Upper lobe of right lung (tissue), 1 donor: Measurements from ENCODE around the gene RASA1. TPM values are rescaled to one million over a fixed set of nuclear protein-coding genes. Genes with fewer than 3 reads are reported as not detected.
A peak's percentile ranks its signal among the peaks of the same experiment; 100 is the strongest.

ENCODE experiments used
- ATAC-seq: fragments of 200-7000 bp; cut with Tn5 transposase; one replicate; pipeline ENCODE4 v1.9.1; 2020; ENCODE audit warnings: mild to moderate bottlenecking, moderate library complexity
- DNase-seq: peaks from one replicate; pipeline ENCODE4 v3.0.0-alpha.2; 2020
- H3K27ac ChIP-seq: fragments of 200-600 bp; one replicate; pipeline ENCODE4 v1.8.0; 2022
- H3K27me3 ChIP-seq: fragments of 200-600 bp; one replicate; pipeline ENCODE4 v1.8.0; 2022; ENCODE audit warnings: mild to moderate bottlenecking
- H3K36me3 ChIP-seq: fragments of 200-600 bp; one replicate; pipeline ENCODE4 v1.8.0; 2022
- H3K4me1 ChIP-seq: fragments of 200-600 bp; one replicate; pipeline ENCODE4 v1.8.0; 2022
- H3K4me3 ChIP-seq: fragments of 200-600 bp; one replicate; pipeline ENCODE4 v1.8.0; 2022; ENCODE audit warnings: mild to moderate bottlenecking
- H3K9me3 ChIP-seq: fragments of 200-600 bp; one replicate; pipeline ENCODE4 v1.8.0; 2022
- intact Hi-C: fragments of 100-400 bp; cut with DNase I; formaldehyde crosslinking; loops from one replicate; pipeline ENCODE4 v1.11.0; 2022
- total RNA-seq: library from RNA; stranded (reverse); fragmentation: NEBNext Ultra II Directional; extraction: Animal tissue kit (Norgen Biotek cat#: 25700); gene quantifications from one replicate; pipeline ENCODE4 v1.2.1, GENCODE V29; 2021
- TF ChIP-seq, protein P1 (sequence below): fragments of 200-600 bp; IDR thresholded peaks from one replicate; pipeline ENCODE4 v1.8.0; 2022; ENCODE audit warnings: antibody characterized with exemption
- donor health status: DM: no; HTN: yes; CAD: no; lungs with severe emphysema.

Gene RASA1
- total RNA-seq, 1 donor from 2014 or later: 28.5 TPM

DNA sequence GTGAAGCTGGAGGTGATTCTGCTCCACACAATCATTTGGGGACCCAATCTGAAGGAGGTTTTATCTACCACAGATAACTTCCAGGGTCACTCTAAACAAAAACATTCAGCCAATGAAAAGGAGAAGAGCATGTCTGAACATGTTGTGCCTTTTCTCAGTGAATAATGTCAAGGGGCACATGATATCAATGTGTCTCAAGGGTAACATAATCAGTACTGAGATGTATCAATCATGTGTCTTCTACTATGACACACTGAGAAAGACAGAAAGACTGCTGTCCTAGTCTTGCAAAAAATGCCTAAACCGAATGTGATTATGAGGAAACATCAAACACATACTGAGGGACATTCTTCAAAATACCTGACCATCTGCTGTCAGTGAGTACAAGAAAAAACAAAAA, 25.4 kb upstream of the RASA1 start:
- no peak overlapping the region for H3K4me3 ChIP-seq
- no peaks in the 10 kb centered on the region for H3K9me3 ChIP-seq
- TF ChIP-seq, protein P1, sequence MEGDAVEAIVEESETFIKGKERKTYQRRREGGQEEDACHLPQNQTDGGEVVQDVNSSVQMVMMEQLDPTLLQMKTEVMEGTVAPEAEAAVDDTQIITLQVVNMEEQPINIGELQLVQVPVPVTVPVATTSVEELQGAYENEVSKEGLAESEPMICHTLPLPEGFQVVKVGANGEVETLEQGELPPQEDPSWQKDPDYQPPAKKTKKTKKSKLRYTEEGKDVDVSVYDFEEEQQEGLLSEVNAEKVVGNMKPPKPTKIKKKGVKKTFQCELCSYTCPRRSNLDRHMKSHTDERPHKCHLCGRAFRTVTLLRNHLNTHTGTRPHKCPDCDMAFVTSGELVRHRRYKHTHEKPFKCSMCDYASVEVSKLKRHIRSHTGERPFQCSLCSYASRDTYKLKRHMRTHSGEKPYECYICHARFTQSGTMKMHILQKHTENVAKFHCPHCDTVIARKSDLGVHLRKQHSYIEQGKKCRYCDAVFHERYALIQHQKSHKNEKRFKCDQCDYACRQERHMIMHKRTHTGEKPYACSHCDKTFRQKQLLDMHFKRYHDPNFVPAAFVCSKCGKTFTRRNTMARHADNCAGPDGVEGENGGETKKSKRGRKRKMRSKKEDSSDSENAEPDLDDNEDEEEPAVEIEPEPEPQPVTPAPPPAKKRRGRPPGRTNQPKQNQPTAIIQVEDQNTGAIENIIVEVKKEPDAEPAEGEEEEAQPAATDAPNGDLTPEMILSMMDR: no peak
- H3K27me3 ChIP-seq: no peaks in the 10 kb centered on the region
- peak overlapping the region; percentile 38 for H3K27ac ChIP-seq
- DNase-seq: no peak
- H3K36me3 ChIP-seq: no peaks in the 10 kb centered on the region
- intact Hi-C loops: no loop called here
- ATAC-seq: peak; percentile 74
- H3K4me1 ChIP-seq: no peaks in the 10 kb centered on the region

DNA sequence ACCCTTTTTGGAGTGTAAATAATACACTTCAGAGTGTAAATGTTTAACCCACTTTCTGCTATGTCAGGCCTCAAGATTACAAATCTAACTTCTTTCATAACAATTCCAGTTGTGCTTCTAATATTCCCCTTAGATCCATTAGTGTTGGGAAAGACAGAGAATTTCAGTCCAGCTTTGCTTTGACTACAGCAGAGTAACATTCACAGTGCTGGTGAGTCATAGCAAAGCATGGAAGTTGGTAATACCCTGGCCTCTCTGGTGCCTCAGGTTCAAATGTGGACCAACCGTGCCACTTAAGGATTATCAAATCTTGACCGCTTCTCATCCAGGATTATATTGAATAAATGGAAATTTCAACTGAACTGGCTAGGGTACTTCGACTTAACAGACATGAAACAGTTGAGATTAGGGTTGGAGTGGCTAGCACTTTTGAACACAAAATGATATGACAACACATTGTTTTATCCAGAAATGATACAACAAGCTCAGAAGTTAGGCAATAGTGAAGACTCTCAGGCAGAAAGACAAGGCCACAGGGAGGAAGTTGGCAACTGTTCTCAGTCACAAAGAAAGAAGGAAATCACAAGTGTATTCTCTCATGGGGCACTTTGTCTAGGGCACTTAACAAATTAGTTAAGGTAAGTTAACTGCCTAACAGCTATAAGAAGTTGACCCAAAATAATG, 24.4 kb upstream of the RASA1 start:
- H3K4me1 ChIP-seq: no peaks in the 10 kb centered on the region
- H3K27me3 ChIP-seq: no peaks in the 10 kb centered on the region
- DNase-seq (no peak), ATAC-seq (peak; percentile 85)
- no peak overlapping the region for H3K4me3 ChIP-seq
- intact Hi-C loops: no loop called here
- H3K9me3 ChIP-seq: no peaks in the 10 kb centered on the region
- no peaks in the 10 kb centered on the region for H3K36me3 ChIP-seq
- H3K27ac ChIP-seq: peak overlapping the region; percentile 48
- TF ChIP-seq, protein P1: no peak

DNA sequence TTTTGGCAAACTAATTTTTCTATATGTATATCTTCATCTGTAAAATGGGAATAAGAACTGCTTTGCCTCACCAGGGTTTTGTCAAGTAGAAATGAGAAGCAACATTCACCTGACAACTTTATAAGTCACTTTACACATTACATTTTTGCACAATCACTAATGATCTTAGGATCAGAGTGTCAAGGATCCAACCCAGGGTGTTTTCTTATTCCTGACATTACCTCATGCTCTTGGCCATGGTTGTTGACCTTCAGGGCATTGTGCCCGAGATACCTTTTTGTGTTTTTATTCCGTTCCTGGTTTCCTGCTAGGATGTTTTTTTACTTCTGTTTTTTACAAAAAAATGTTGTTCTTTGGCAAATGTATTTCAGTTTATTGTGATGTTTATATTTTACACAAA, 22.2 kb upstream of the RASA1 start:
- H3K36me3 ChIP-seq: no peaks in the 10 kb centered on the region
- no peaks in the 10 kb centered on the region for H3K4me1 ChIP-seq
- intact Hi-C loops: no loop called here
- TF ChIP-seq, protein P1: no peak
- no peak for DNase-seq
- H3K27me3 ChIP-seq: no peaks in the 10 kb centered on the region
- no peaks in the 10 kb centered on the region for H3K9me3 ChIP-seq
- H3K4me3 ChIP-seq: no peak overlapping the region
- ATAC-seq: no peak
- no peak overlapping the region for H3K27ac ChIP-seq

DNA sequence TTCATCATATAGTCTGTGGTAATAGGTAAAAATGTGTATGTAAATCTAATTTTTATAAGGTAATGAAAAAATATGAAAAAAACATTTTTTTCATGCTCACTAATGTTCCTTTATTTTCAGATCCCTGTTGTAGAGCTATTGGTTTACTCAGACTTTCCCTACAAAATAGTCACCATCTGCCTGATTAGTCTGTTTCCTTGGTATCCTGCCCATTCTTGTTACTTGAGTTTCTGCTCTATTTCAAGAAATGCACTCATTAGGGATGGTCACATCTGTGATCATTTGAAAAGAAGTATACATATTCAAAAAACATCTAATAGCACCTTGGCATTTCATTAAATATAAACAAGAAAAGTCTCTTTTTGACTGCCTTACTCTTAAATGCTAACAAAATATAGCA, 21.6 kb upstream of the RASA1 start:
- TF ChIP-seq, protein P1: no peak
- Histone ChIP-seq H3K4me1 (no peaks in the 10 kb centered on the region), H3K27me3 (no peaks in the 10 kb centered on the region), H3K9me3 (no peaks in the 10 kb centered on the region), H3K36me3 (no peaks in the 10 kb centered on the region), H3K27ac (no peak overlapping the region), H3K4me3 (no peak overlapping the region)
- intact Hi-C loops: no loop called here
- DNase-seq: no peak
- no peak for ATAC-seq

DNA sequence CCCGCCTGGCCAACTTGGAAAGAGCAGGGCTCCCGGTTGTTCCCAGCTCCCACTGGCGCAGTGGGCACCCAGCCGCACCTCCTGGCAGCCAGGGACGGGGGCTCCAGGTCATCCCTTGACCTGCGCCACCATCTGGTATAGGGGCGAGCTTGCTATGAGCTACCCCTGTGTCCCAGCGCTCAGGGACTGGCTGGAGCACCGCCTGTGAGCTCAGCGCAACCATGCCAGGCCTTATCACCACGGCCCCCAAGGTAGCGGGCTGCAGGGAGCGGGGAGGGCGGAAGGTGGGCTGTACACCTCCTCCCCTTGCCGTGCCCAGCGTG, 15.4 kb upstream of the RASA1 start:
- no peaks in the 10 kb centered on the region for H3K36me3 ChIP-seq
- intact Hi-C loops: no loop called here
- ATAC-seq: peak; percentile 9
- no peak overlapping the region for H3K27ac ChIP-seq
- no peaks in the 10 kb centered on the region for H3K27me3 ChIP-seq
- TF ChIP-seq, protein P1: no peak
- no peaks in the 10 kb centered on the region for H3K4me1 ChIP-seq
- no peak for DNase-seq
- no peaks in the 10 kb centered on the region for H3K9me3 ChIP-seq
- H3K4me3 ChIP-seq: no peak overlapping the region

DNA sequence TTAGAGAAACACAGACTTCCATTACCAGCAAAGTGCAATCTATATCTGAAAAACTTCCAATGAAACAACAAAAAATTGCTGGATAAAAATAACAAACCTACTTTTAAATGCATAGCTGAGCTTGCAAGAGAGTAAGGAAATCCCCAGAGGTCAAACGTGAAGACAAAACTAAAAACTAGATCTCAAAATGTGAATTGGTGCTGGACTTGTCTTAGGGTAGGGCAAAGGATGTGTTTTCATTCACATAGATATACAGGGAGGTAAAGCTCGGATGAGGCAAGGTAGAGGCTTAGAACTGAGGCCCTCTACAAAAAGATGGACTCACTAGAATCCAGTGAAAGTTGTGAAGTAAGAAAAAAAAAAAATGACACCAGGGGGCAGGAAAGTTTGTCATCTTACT, 13.6 kb upstream of the RASA1 start:
- ATAC-seq (no peak), DNase-seq (no peak)
- no peak overlapping the region for H3K27ac ChIP-seq
- intact Hi-C loops: no loop called here
- H3K27me3 ChIP-seq: no peaks in the 10 kb centered on the region
- no peaks in the 10 kb centered on the region for H3K4me1 ChIP-seq
- H3K9me3 ChIP-seq: no peaks in the 10 kb centered on the region
- H3K4me3 ChIP-seq: no peak overlapping the region
- TF ChIP-seq, protein P1: no peak
- H3K36me3 ChIP-seq: no peaks in the 10 kb centered on the region
